K562 (cell line): ENCODE data around the gene SLC4A1. TPM values are rescaled to one million over a fixed set of nuclear protein-coding genes. Genes with fewer than 3 reads are reported as not detected.
A peak's percentile ranks its signal among the peaks of the same experiment; 100 is the strongest.

ENCODE experiments used
- CBFB ChIP-seq: sonication (generic); formaldehyde crosslinking; IDR thresholded peaks from 2 replicates; pipeline ENCODE4 v1.4.0; 2020; ENCODE audit warnings: mild to moderate bottlenecking, missing genetic modification reagents
- ESRRA ChIP-seq: fragments of 450-650 bp; IDR thresholded peaks from 2 replicates; pipeline ENCODE4 v1.6.1; 2014; ENCODE audit warnings: low read depth, mild to moderate bottlenecking, moderate library complexity, borderline replicate concordance
- GABPB1 ChIP-seq: sonication (generic); formaldehyde crosslinking; IDR thresholded peaks from 2 replicates; pipeline ENCODE4 v1.8.0; 2022; ENCODE audit warnings: mild to moderate bottlenecking, missing genetic modification reagents
- IRF2 ChIP-seq: sonication (generic); formaldehyde crosslinking; IDR thresholded peaks from 2 replicates; pipeline ENCODE4 v1.8.1; 2022; ENCODE audit warnings: mild to moderate bottlenecking, missing genetic modification reagents
- MXD1 ChIP-seq: fragments of 250-450 bp; sonication (Bioruptor Pico); IDR thresholded peaks from 2 replicates; pipeline ENCODE4 v1.8.0; 2021; ENCODE audit warnings: borderline replicate concordance, mild to moderate bottlenecking, moderate library complexity; ENCODE audit not compliant: poor library complexity, severe bottlenecking
- NBN ChIP-seq: fragments of 450-650 bp; IDR thresholded peaks from 2 replicates; pipeline ENCODE4 v1.6.1; 2016; ENCODE audit warnings: low read depth, mild to moderate bottlenecking
- NR4A1 ChIP-seq, 2 experiments: fragments of 250-450 bp in 1 of 2; fragments of 450-650 bp in 1 of 2; sonication (Bioruptor Pico) in 1 of 2; IDR thresholded peaks; 2 replicates each; pipeline versions ENCODE4 v1.4.0 to v1.6.1; 2016 to 2020; ENCODE audit warnings: mild to moderate bottlenecking in 2 of 2, missing compliant biosample characterization in 1 of 2, missing genetic modification characterization in 1 of 2, moderate library complexity in 1 of 2
- NRF1 ChIP-seq, 2 experiments: fragments of 450-650 bp; IDR thresholded peaks in 1 of 2; conservative IDR thresholded peaks in 1 of 2; 2 replicates each; pipeline ENCODE4 v1.6.1; 2014; ENCODE audit warnings: mild to moderate bottlenecking in 2 of 2
- RBFOX2 ChIP-seq: fragments of 200-400 bp; formaldehyde crosslinking; IDR thresholded peaks from 2 replicates; pipeline ENCODE4 v1.6.1; 2017; ENCODE audit warnings: low read depth, mild to moderate bottlenecking, low read length, moderate library complexity
- REST ChIP-seq, 2 experiments: fragments of 450-650 bp; formaldehyde crosslinking in 1 of 2; IDR thresholded peaks; 2 replicates each; pipeline versions ENCODE4 v1.4.0 to v1.6.1; 2014 to 2020; ENCODE audit warnings: mild to moderate bottlenecking in 2 of 2, borderline replicate concordance in 1 of 2, low read depth in 1 of 2
- SMAD1 ChIP-seq: fragments of 150-350 bp; IDR thresholded peaks from 2 replicates; pipeline ENCODE4 v1.6.1; 2014; ENCODE audit warnings: low read length, low read depth; ENCODE audit not compliant: partially characterized antibody
- SMAD3 ChIP-seq: fragments of 450-650 bp; formaldehyde crosslinking; conservative IDR thresholded peaks from 2 replicates; pipeline ENCODE4 v1.4.0; 2020; ENCODE audit warnings: mild to moderate bottlenecking
- SMAD4 ChIP-seq: fragments of 250-450 bp; sonication (Bioruptor Pico); conservative IDR thresholded peaks from 2 replicates; pipeline ENCODE4 v1.8.0; 2021; ENCODE audit warnings: inconsistent platforms, mild to moderate bottlenecking, moderate library complexity
- UBTF ChIP-seq, 2 experiments: IDR thresholded peaks; 2 replicates each; pipeline ENCODE4 v1.6.1; 2012; ENCODE audit warnings: improper control_type of control experiment in 2 of 2, low read depth in 2 of 2, low read length in 2 of 2, borderline replicate concordance in 1 of 2
- ZBED1 ChIP-seq: IDR thresholded peaks from 2 replicates; pipeline ENCODE4 v1.6.1; 2014
- ZNF583 ChIP-seq: fragments of 250-450 bp; sonication (Bioruptor Pico); IDR thresholded peaks from 2 replicates; pipeline ENCODE4 v1.4.0; 2020
- polyA plus RNA-seq, 8 experiments: library from polyadenylated mRNA; depleted of rRNA in 4 of 8; stranded (reverse) in 5 of 8; unstranded in 3 of 8; fragments of >200 nt; fragmentation: Nextera tagmentation in 2 of 8; fragmentation: Illumina TruSeq in 1 of 8; extraction: Ambion mirVana in 2 of 8; extraction: Trizol in 1 of 8; gene quantifications; 2 replicates each; pipeline versions ENCODE4 v1.2.1 to v1.2.3, GENCODE V29; 2011 to 2014; ENCODE audit warnings: inconsistent platforms in 1 of 8, missing spikeins in 1 of 8
- total RNA-seq, 7 experiments: library from RNA; depleted of rRNA in 6 of 7; stranded (reverse); fragments of >200 nt in 6 of 7; fragmentation: Illumina TruSeq in 2 of 7; extraction: Trizol in 2 of 7; gene quantifications; 2 replicates each; pipeline versions ENCODE4 v1.2.1 to v1.2.3, GENCODE V29; 2011 to 2021; ENCODE audit warnings: low replicate concordance in 1 of 7

The SLC4A1 gene
- total and polyA plus RNA-seq, 9 of the 15 experiments (the other 6 are each of a cell fraction or from before 2014, with no cell fraction given): 0.14 to 1.00 (median 0.53) TPM

- peak; percentile 59; the same call in 1 of the 2 replicates for TF ChIP-seq REST (IDR thresholded peaks at IDR 0.05; ENCODE audit: borderline replicate concordance)
- TF ChIP-seq REST (CRISPR knock-in tag; IDR thresholded peaks at IDR 0.05; ENCODE audit: low read depth): 0 out of 2 replicates have a peak, but pooled peaks have one; percentile 31
- peak; percentile 50 to 51; a peak in 2 of 4 replicates for TF ChIP-seq NRF1 (conservative IDR thresholded peaks at IDR 0.05 in 1 of 2, IDR thresholded peaks at IDR 0.05 in 1 of 2)
- TF ChIP-seq ZBED1: no peak
- TF ChIP-seq SMAD1: no peak
- 0 out of 2 replicates have a peak, but pooled peaks have one; percentile 17 for TF ChIP-seq NBN
- TF ChIP-seq GABPB1: peak; percentile 73
- peak; percentile 41 to 91; a peak in 3 of 4 replicates for TF ChIP-seq UBTF (IDR thresholded peaks at IDR 0.05; ENCODE audit: borderline replicate concordance in 1 of 2, low read depth in 2 of 2, low read length in 2 of 2)
- TF ChIP-seq ESRRA: peak; percentile 97
- TF ChIP-seq SMAD4 (CRISPR knock-in tag): peak; percentile 95
- no peak for TF ChIP-seq NR4A1 (CRISPR knock-in tag; IDR thresholded peaks at IDR 0.05)
- TF ChIP-seq NR4A1 (tag; IDR thresholded peaks at IDR 0.05): peak; percentile 60; the same call in 1 of the 2 replicates
- TF ChIP-seq MXD1: no peak
- TF ChIP-seq IRF2 (CRISPR knock-in tag): no peak
- no peak; the same call in 1 of the 2 replicates for TF ChIP-seq ZNF583 (CRISPR knock-in tag)
- 0 out of 2 replicates have a peak, but pooled peaks have one; percentile 4 for TF ChIP-seq SMAD3 (CRISPR knock-in tag)
- TF ChIP-seq RBFOX2: peak; percentile 70
- TF ChIP-seq CBFB (CRISPR knock-in tag): peak; percentile 75
Observed at GRCh38 chr17:44279666-44280391, 11.9 kb upstream of the SLC4A1 start (continued).
